DND-41 (cell line): ENCODE data around the gene PHACTR1.

Experiments used
- EZH2 ChIP-seq: IDR thresholded peaks from 3 replicates; pipeline ENCODE4 v1.6.1; 2012; ENCODE audit warnings: borderline replicate concordance, low read depth, mild to moderate bottlenecking, moderate library complexity, low read length, inconsistent platforms; ENCODE audit not compliant: severe bottlenecking
- TF ChIP-seq, protein P1 (sequence below): IDR thresholded peaks from 2 replicates; pipeline ENCODE4 v1.5.1; 2012; ENCODE audit warnings: borderline replicate concordance, low read length, moderate library complexity, mild to moderate bottlenecking; ENCODE audit not compliant: poor library complexity, severe bottlenecking; ENCODE audit errors: extremely low read depth

DNA sequence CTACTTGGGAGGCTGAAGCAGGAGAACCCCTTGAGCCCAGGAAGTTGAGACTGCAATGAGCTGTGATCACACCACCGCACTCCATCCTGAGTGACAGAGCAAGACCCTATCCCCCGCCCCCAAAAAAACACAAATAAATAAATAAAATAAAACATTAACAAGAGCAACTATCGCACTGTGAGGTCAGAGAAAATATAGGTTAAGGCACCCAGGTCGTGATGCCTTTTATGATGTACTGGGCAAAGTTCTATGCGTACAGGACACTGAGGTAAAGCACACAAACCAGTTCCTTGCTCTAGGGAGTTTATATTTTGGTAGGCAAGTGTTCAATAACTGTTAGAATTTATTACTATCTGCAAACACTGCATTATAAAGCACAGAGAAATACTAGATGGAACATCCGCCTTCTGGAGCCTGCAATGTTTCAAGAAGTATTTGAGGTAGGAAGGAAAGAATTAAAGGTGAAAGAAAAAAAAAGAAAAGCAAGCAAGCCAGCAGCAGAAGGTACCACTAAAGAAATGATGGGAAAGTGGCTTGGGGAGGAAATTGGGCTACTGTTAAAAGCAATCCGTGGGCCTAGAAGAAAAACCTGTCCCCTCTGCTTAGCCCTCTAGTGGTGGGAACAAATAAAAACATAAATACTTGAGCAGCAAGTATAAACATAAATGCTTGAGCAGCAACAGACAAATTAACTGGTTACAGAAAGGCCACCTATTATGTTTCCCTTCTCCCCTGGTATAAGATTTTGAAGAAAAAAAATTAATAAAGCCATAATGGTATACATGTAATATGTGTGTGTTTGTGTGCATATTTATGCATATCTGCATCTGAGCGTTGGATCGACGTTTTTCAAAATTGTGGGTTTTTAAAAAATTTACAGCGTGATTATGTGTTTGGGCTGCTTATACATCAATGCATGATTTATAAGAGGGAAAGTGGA is 128.0 kb downstream of the PHACTR1 start:
- TF ChIP-seq, protein P1, sequence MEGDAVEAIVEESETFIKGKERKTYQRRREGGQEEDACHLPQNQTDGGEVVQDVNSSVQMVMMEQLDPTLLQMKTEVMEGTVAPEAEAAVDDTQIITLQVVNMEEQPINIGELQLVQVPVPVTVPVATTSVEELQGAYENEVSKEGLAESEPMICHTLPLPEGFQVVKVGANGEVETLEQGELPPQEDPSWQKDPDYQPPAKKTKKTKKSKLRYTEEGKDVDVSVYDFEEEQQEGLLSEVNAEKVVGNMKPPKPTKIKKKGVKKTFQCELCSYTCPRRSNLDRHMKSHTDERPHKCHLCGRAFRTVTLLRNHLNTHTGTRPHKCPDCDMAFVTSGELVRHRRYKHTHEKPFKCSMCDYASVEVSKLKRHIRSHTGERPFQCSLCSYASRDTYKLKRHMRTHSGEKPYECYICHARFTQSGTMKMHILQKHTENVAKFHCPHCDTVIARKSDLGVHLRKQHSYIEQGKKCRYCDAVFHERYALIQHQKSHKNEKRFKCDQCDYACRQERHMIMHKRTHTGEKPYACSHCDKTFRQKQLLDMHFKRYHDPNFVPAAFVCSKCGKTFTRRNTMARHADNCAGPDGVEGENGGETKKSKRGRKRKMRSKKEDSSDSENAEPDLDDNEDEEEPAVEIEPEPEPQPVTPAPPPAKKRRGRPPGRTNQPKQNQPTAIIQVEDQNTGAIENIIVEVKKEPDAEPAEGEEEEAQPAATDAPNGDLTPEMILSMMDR = peak; percentile 67
- no peak for TF ChIP-seq EZH2
